ENCODE measurements around the gene TNMD.

DNA sequence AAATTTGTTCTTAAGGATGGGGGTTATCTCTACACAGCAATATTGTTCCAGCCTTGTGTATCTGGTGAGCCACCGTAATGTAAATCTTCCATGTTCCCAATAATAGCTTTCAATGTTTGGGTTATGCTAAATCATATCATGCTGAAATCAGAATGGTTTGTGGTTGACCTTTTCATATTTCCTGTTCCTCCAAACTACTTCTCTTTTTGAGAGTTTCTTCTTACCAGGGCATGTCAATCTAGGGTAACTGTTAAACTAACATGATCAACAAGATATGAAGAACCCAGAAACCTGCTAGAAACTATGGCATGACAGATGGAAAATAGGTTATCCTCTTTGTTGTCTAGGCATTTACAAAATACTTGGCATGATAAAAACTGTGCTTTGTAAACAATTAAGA lies 22.0 kb downstream of the TNMD start:
- TF ChIP-seq, protein P1, sequence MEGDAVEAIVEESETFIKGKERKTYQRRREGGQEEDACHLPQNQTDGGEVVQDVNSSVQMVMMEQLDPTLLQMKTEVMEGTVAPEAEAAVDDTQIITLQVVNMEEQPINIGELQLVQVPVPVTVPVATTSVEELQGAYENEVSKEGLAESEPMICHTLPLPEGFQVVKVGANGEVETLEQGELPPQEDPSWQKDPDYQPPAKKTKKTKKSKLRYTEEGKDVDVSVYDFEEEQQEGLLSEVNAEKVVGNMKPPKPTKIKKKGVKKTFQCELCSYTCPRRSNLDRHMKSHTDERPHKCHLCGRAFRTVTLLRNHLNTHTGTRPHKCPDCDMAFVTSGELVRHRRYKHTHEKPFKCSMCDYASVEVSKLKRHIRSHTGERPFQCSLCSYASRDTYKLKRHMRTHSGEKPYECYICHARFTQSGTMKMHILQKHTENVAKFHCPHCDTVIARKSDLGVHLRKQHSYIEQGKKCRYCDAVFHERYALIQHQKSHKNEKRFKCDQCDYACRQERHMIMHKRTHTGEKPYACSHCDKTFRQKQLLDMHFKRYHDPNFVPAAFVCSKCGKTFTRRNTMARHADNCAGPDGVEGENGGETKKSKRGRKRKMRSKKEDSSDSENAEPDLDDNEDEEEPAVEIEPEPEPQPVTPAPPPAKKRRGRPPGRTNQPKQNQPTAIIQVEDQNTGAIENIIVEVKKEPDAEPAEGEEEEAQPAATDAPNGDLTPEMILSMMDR (IDR thresholded peaks at IDR 0.05), result no peak
- TF ChIP-seq POLR2A (IDR thresholded peaks at IDR 0.05), result no peak
